HG03139 (cell line): ENCODE data around the gene PGF.

ENCODE experiments used
- ATAC-seq: cut with Tn5 transposase; IDR thresholded peaks from one replicate; pipeline ENCODE4 v1.9.1; 2021; ENCODE audit not compliant: unreplicated experiment

The PGF gene

GRCh38 chr14:74921987-74922751 lies 33.2 kb downstream of the PGF start:
- no peak for ATAC-seq

- ATAC-seq: no peak
Observed at GRCh38 chr14:74921053-74921620, 34.3 kb downstream of the PGF start.

GRCh38 chr14:74920281-74920680 lies 35.1 kb downstream of the PGF start:
- ATAC-seq: no peak

- ATAC-seq: no peak
Observed at GRCh38 chr14:74919421-74920165, 35.8 kb downstream of the PGF start.

GRCh38 chr14:74918380-74918779 lies 37.0 kb downstream of the PGF start:
- ATAC-seq: no peak

GRCh38 chr14:74917646-74918081 lies 37.7 kb downstream of the PGF start:
- no peak for ATAC-seq

GRCh38 chr14:74917178-74917543 lies 38.2 kb downstream of the PGF start:
- no peak for ATAC-seq

GRCh38 chr14:74915826-74916225 lies 39.6 kb downstream of the PGF start:
- ATAC-seq: no peak

- no peak for ATAC-seq
Observed at GRCh38 chr14:74915426-74915825, 40.0 kb downstream of the PGF start.

- ATAC-seq: no peak
Observed at GRCh38 chr14:74913986-74914573, 41.3 kb downstream of the PGF start.

GRCh38 chr14:74913393-74913910 lies 41.9 kb downstream of the PGF start:
- no peak for ATAC-seq

GRCh38 chr14:74912801-74913200 lies 42.6 kb downstream of the PGF start:
- ATAC-seq: no peak

GRCh38 chr14:74912111-74912510 lies 43.3 kb downstream of the PGF start:
- no peak for ATAC-seq

- ATAC-seq: no peak
Observed at GRCh38 chr14:74911704-74912103, 43.7 kb downstream of the PGF start.

- no peak for ATAC-seq
Observed at GRCh38 chr14:74911221-74911620, 44.2 kb downstream of the PGF start.

- no peak for ATAC-seq
Observed at GRCh38 chr14:74910556-74910955, 44.8 kb downstream of the PGF start.

- no peak for ATAC-seq
Observed at GRCh38 chr14:74909911-74910310, 45.5 kb downstream of the PGF start.

- no peak for ATAC-seq
Observed at GRCh38 chr14:74909501-74909900, 45.9 kb downstream of the PGF start.

GRCh38 chr14:74908861-74909341 lies 46.5 kb downstream of the PGF start:
- ATAC-seq: no peak

GRCh38 chr14:74907744-74908143 lies 47.7 kb downstream of the PGF start:
- ATAC-seq: no peak

- ATAC-seq: no peak
Observed at GRCh38 chr14:74906925-74907521, 48.4 kb downstream of the PGF start.
